GM12878 (cell line): Measurements from ENCODE around the gene RXFP1. TPM values are rescaled to one million over a fixed set of nuclear protein-coding genes. Genes with fewer than 3 reads are reported as not detected.

Experiments used
- ATAC-seq: fragments of 200-7000 bp; cut with Tn5 transposase; 3 replicates; pipeline ENCODE4 v1.9.1; 2020; ENCODE audit warnings: mild to moderate bottlenecking, moderate library complexity
- BruUV-seq: library from RNA; stranded (reverse); fragments of 400-500 nt; replicated peaks from 2 replicates; lab custom pipeline; 2021; lab: Mats Ljungman, UMichigan
- CTCF ChIA-PET: fragments of 300-600 bp; sonication (Branson Sonifier 250); formaldehyde crosslinking; extraction: SDS; loops from one replicate; lab custom pipeline; 2021; ENCODE audit warnings: inconsistent platforms; lab: Yijun Ruan, JAX
- POLR2A ChIA-PET: fragments of 350-600 bp; formaldehyde crosslinking; extraction: SDS; loops from one replicate; lab custom pipeline; 2021; ENCODE audit warnings: inconsistent platforms; lab: Charles Lee
- RAD21 ChIA-PET: fragments of 300-600 bp; sonication (Branson Sonifier 250); formaldehyde crosslinking; loops from one replicate; lab custom pipeline; 2023; ENCODE audit warnings: antibody characterized with exemption; ENCODE audit not compliant: unreplicated experiment; lab: Charles Lee
- SMC1A ChIA-PET: fragments of 300-600 bp; sonication (Branson Sonifier 250); formaldehyde crosslinking; loops from one replicate; lab custom pipeline; 2023; ENCODE audit not compliant: unreplicated experiment, uncharacterized antibody; lab: Charles Lee
- DNase-seq: peaks from one replicate; pipeline ENCODE4 v3.0.0-alpha.2; 2011; ENCODE audit warnings: low read depth, low spot score
- FAIRE-seq: peaks from 3 replicates; lab custom pipeline; 2011; peaks lifted over from hg19 to GRCh38; lab: Jason Lieb, UNC
- H2AFZ ChIP-seq: 2 replicates; pipeline ENCODE4 v1.6.0; 2011; ENCODE audit warnings: low read depth, low read length, control low read depth; ENCODE audit not compliant: control insufficient read depth
- H3K27ac ChIP-seq: 2 replicates; pipeline ENCODE4 v1.5.1; 2011; ENCODE audit warnings: control low read depth; ENCODE audit not compliant: control insufficient read depth, insufficient read depth
- H3K27me3 ChIP-seq, 2 experiments: replicated peaks in 1 of 2; 2 replicates each; pipeline versions ENCODE4 v1.6.0 to v1.6.1; 2011; ENCODE audit warnings: low read length in 1 of 2; ENCODE audit not compliant: control insufficient read depth in 2 of 2, insufficient read depth in 2 of 2
- H3K36me3 ChIP-seq, 2 experiments: 2 replicates each; pipeline ENCODE4 v1.5.1; 2011; ENCODE audit warnings: low read length in 1 of 2; ENCODE audit not compliant: control insufficient read depth in 2 of 2, insufficient read depth in 2 of 2
- H3K4me1 ChIP-seq: 2 replicates; pipeline ENCODE4 v1.6.1; 2011; ENCODE audit warnings: mild to moderate bottlenecking, low read length, moderate library complexity, mixed read lengths; ENCODE audit not compliant: control insufficient read depth, insufficient read depth
- H3K4me2 ChIP-seq: 2 replicates; pipeline ENCODE4 v1.6.0; 2011; ENCODE audit warnings: control low read depth; ENCODE audit not compliant: control insufficient read depth, insufficient read depth
- H3K4me3 ChIP-seq: fragments of 200-600 bp; sonication (generic); 2 replicates; pipeline ENCODE4 v1.5.1; 2016
- H3K79me2 ChIP-seq: 2 replicates; pipeline ENCODE4 v1.6.0; 2011; ENCODE audit warnings: low read length; ENCODE audit not compliant: control insufficient read depth, insufficient read depth
- H3K9ac ChIP-seq: 2 replicates; pipeline ENCODE4 v1.8.0; 2011; ENCODE audit warnings: low read length, control low read depth, mixed read lengths; ENCODE audit not compliant: control insufficient read depth, insufficient read depth
- H3K9me3 ChIP-seq: replicated peaks from 3 replicates; pipeline ENCODE4 v1.5.1; 2011; ENCODE audit warnings: mild to moderate bottlenecking, low read length; ENCODE audit not compliant: control insufficient read depth, insufficient read depth
- H4K20me1 ChIP-seq: 2 replicates; pipeline ENCODE4 v1.6.0; 2011; ENCODE audit not compliant: control insufficient read depth, insufficient read depth
- ATF7 ChIP-seq: fragments of 450-650 bp; IDR thresholded peaks from 2 replicates; pipeline ENCODE4 v1.6.1; 2016; ENCODE audit warnings: low read depth, mild to moderate bottlenecking
- BCL11A ChIP-seq: IDR thresholded peaks from 2 replicates; pipeline ENCODE4 v1.6.1; 2011; ENCODE audit warnings: low read depth, low read length
- DPF2 ChIP-seq: fragments of 450-650 bp; IDR thresholded peaks from 2 replicates; pipeline ENCODE4 v1.6.1; 2017; ENCODE audit warnings: mild to moderate bottlenecking
- FOXK2 ChIP-seq: fragments of 450-650 bp; IDR thresholded peaks from 2 replicates; pipeline ENCODE4 v1.6.1; 2017; ENCODE audit warnings: mild to moderate bottlenecking, moderate library complexity
- GABPA ChIP-seq: IDR thresholded peaks from 2 replicates; pipeline ENCODE4 v1.6.1; 2014; ENCODE audit warnings: antibody characterized with exemption, low read depth, mild to moderate bottlenecking, inconsistent platforms
- HDGF ChIP-seq: fragments of 450-650 bp; IDR thresholded peaks from 2 replicates; pipeline ENCODE4 v1.6.1; 2016; ENCODE audit warnings: antibody characterized with exemption
- IKZF1 ChIP-seq: fragments of 450-650 bp; conservative IDR thresholded peaks from 2 replicates; pipeline ENCODE4 v1.6.1; 2017; ENCODE audit warnings: antibody characterized with exemption, mild to moderate bottlenecking
- IKZF2 ChIP-seq, 2 experiments: fragments of 450-650 bp; IDR thresholded peaks; 2 replicates each; pipeline ENCODE4 v1.6.1; 2017; ENCODE audit warnings: mild to moderate bottlenecking in 2 of 2, moderate library complexity in 2 of 2
- LARP7 ChIP-seq: fragments of 450-650 bp; IDR thresholded peaks from 2 replicates; pipeline ENCODE4 v1.6.1; 2017; ENCODE audit warnings: mild to moderate bottlenecking
- MXI1 ChIP-seq: fragments of 150-350 bp; IDR thresholded peaks from 2 replicates; pipeline ENCODE4 v1.6.1; 2011; ENCODE audit warnings: low read depth, mild to moderate bottlenecking, inconsistent platforms, low read length, improper control_type of control experiment
- NFXL1 ChIP-seq: fragments of 450-650 bp; IDR thresholded peaks from 2 replicates; pipeline ENCODE4 v1.6.1; 2017; ENCODE audit warnings: antibody characterized with exemption, mild to moderate bottlenecking, borderline replicate concordance
- SIX5 ChIP-seq: IDR thresholded peaks from 2 replicates; pipeline ENCODE4 v1.6.1; 2011; ENCODE audit warnings: mild to moderate bottlenecking, low read depth, low read length, moderate library complexity; ENCODE audit not compliant: severe bottlenecking
- SMAD1 ChIP-seq: fragments of 450-650 bp; IDR thresholded peaks from 2 replicates; pipeline ENCODE4 v1.6.1; 2018; ENCODE audit warnings: mild to moderate bottlenecking, low read depth; ENCODE audit not compliant: partially characterized antibody
- TAF1 ChIP-seq: IDR thresholded peaks from 2 replicates; pipeline ENCODE4 v1.6.1; 2011; ENCODE audit warnings: mild to moderate bottlenecking, low read depth, low read length, borderline replicate concordance
- ZNF622 ChIP-seq: fragments of 450-650 bp; IDR thresholded peaks from 2 replicates; pipeline ENCODE4 v1.6.1; 2017; ENCODE audit warnings: mild to moderate bottlenecking, inconsistent platforms
- WGBS: methylation state at CpG from one replicate; pipeline ENCODE4 v1.1.6; 2016; ENCODE audit warnings: low lambda C conversion rate; ENCODE audit not compliant: insufficient replicate concordance, insufficient coverage; ENCODE audit errors: missing lambda C conversion rate; 5-methylcytosine and 5-hydroxymethylcytosine counted together
- in situ Hi-C: fragments of 300-500 bp; cut with MboI; formaldehyde crosslinking; loops from 9 replicates; pipeline ENCODE4 v1.14.3; 2018; ENCODE audit warnings: mixed read lengths
- intact Hi-C: fragments of 100-400 bp; cut with micrococcal nuclease; formaldehyde crosslinking; loops from one replicate; pipeline ENCODE4 v1.14.2; 2022; ENCODE audit not compliant: unreplicated experiment
- polyA plus RNA-seq, 11 experiments: library from polyadenylated mRNA; depleted of rRNA in 4 of 11; unstranded in 6 of 11; stranded (reverse) in 5 of 11; fragments of >200 nt; fragmentation: Nextera tagmentation in 4 of 11; fragmentation: Illumina TruSeq in 1 of 11; extraction: Ambion mirVana in 4 of 11; extraction: Trizol in 1 of 11; gene quantifications; 1 replicate in 1 of 11; 2 replicates in 10 of 11; pipeline versions ENCODE4 v1.2.1 to v1.2.3, GENCODE V29; 2011 to 2016; ENCODE audit warnings: inconsistent platforms in 2 of 11, missing spikeins in 2 of 11, low read depth in 1 of 11
- total RNA-seq, 4 experiments: library from RNA; depleted of rRNA in 3 of 4; stranded (reverse); fragments of >200 nt in 3 of 4; fragmentation: Illumina TruSeq in 1 of 4; extraction: Trizol in 1 of 4; gene quantifications; 2 replicates each; pipeline versions ENCODE4 v1.2.1 to v1.2.3, GENCODE V29; 2013 to 2021
- TF ChIP-seq, protein P1 (sequence below): IDR thresholded peaks from 2 replicates; pipeline ENCODE4 v1.6.1; 2012; ENCODE audit warnings: improper control_type of control experiment, low read depth, low read length; ENCODE audit not compliant: insufficient replicate concordance

RXFP1 gene
- total and polyA plus RNA-seq, 10 of the 15 experiments (the other 5 are each of a cell fraction or from before 2014, with no cell fraction given): 0.12 TPM; not detected in 9

DNA sequence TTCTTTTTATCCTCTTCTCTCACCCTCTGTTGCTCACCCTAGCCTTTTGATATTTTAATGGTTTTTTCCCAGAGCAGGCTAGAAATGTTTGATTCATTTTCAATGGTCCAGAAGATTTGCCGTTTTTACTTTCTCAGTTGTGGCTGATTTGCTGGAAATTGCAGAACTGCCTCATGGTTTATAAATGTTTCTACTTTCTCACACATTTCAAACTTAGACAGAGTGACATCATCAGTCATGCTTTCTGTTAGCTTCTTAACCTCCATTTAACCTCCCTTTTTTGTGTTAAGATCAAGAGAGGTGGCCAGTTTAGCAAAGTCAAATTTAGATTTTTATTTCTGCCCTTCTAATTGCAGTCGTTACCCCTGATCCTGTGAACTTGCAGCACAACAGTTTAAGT lies 8.7 kb downstream of the RXFP1 start:
- Histone ChIP-seq H4K20me1 (no peaks in the 10 kb centered on the region), H3K9me3 (no peaks in the 10 kb centered on the region), H3K4me2 (no peak overlapping the region), H3K4me3 (no peak overlapping the region), H3K4me1 (no peaks in the 10 kb centered on the region), H3K9ac (no peak overlapping the region), H3K27ac (no peak overlapping the region), H3K36me3 (no peaks in the 10 kb centered on the region), H2AFZ (no peak overlapping the region), H3K79me2 (no peaks in the 10 kb centered on the region), H3K27me3 (no peaks in the 10 kb centered on the region)
- BruUV-seq: no TSS peak
- ChIA-PET RAD21 (no interaction called here), POLR2A (no interaction called here), SMC1A (no interaction called here), CTCF (no interaction called here)
- TF ChIP-seq IKZF1 (no peak), SMAD1 (no peak), SIX5 (no peak), MXI1 (no peak), GABPA (no peak), DPF2 (0 out of 2 replicates have a peak, but pooled peaks have one; percentile 15), ATF7 (peak; percentile 74)
- ATAC-seq (peak; percentile 51), DNase-seq (no peak), FAIRE-seq (no peak)
- WGBS: 5% methylated on average over 2 of the region's 2 CpGs
- intact Hi-C loops (no loop called here), in situ Hi-C loops (no loop called here)

DNA sequence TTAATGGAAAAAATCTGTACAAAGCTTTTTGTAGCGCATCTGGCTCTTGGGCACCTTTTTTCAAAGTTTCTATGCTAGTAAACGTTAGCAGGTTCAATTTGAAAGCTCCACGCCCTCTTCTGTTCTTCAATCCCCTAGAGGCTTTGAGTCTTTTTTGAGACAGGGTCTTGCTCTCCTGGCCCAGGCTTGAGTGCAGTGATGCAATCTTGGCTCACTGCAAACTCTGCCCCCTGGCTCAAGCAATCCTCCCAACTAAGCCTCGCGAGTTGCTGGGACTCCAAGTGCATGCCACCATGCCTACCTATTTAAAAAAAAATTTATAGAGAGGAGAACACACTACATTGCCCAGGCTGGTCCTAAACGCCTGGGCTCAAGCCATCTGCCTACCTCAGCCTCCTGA lies 9.2 kb downstream of the RXFP1 start:
- Histone ChIP-seq H3K4me3 (no peak overlapping the region), H4K20me1 (no peaks in the 10 kb centered on the region), H3K9me3 (no peaks in the 10 kb centered on the region), H3K4me2 (no peak overlapping the region), H3K36me3 (no peaks in the 10 kb centered on the region), H3K27me3 (no peaks in the 10 kb centered on the region), H2AFZ (no peak overlapping the region), H3K4me1 (no peaks in the 10 kb centered on the region), H3K9ac (no peak overlapping the region), H3K79me2 (no peaks in the 10 kb centered on the region), H3K27ac (no peak overlapping the region)
- CTCF ChIA-PET: no interaction called here
- WGBS: 14% methylated on average over 6 of the region's 6 CpGs
- intact Hi-C loops: no loop called here
- no peak for DNase-seq
- ATAC-seq: no peak
- POLR2A ChIA-PET: no interaction called here
- FAIRE-seq: no peak
- RAD21 ChIA-PET: no interaction called here
- SMC1A ChIA-PET: no interaction called here
- BruUV-seq: no TSS peak
- in situ Hi-C loops: no loop called here
- TF ChIP-seq LARP7: no peak
- TF ChIP-seq SMAD1: no peak
- no peak for TF ChIP-seq HDGF
- no peak for TF ChIP-seq NFXL1
- no peak for TF ChIP-seq ZNF622
- TF ChIP-seq TAF1: no peak
- no peak for TF ChIP-seq FOXK2
- TF ChIP-seq, protein P1, sequence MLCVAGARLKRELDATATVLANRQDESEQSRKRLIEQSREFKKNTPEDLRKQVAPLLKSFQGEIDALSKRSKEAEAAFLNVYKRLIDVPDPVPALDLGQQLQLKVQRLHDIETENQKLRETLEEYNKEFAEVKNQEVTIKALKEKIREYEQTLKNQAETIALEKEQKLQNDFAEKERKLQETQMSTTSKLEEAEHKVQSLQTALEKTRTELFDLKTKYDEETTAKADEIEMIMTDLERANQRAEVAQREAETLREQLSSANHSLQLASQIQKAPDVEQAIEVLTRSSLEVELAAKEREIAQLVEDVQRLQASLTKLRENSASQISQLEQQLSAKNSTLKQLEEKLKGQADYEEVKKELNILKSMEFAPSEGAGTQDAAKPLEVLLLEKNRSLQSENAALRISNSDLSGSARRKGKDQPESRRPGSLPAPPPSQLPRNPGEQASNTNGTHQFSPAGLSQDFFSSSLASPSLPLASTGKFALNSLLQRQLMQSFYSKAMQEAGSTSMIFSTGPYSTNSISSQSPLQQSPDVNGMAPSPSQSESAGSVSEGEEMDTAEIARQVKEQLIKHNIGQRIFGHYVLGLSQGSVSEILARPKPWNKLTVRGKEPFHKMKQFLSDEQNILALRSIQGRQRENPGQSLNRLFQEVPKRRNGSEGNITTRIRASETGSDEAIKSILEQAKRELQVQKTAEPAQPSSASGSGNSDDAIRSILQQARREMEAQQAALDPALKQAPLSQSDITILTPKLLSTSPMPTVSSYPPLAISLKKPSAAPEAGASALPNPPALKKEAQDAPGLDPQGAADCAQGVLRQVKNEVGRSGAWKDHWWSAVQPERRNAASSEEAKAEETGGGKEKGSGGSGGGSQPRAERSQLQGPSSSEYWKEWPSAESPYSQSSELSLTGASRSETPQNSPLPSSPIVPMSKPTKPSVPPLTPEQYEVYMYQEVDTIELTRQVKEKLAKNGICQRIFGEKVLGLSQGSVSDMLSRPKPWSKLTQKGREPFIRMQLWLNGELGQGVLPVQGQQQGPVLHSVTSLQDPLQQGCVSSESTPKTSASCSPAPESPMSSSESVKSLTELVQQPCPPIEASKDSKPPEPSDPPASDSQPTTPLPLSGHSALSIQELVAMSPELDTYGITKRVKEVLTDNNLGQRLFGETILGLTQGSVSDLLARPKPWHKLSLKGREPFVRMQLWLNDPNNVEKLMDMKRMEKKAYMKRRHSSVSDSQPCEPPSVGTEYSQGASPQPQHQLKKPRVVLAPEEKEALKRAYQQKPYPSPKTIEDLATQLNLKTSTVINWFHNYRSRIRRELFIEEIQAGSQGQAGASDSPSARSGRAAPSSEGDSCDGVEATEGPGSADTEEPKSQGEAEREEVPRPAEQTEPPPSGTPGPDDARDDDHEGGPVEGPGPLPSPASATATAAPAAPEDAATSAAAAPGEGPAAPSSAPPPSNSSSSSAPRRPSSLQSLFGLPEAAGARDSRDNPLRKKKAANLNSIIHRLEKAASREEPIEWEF: no peak
- no peak for TF ChIP-seq BCL11A
- no peak for TF ChIP-seq IKZF2 (IDR thresholded peaks at IDR 0.05)
